ENCODE measurements around the gene CD68. TPM values are rescaled to one million over a fixed set of nuclear protein-coding genes. Genes with fewer than 3 reads are reported as not detected.

CD68 gene
- total RNA-seq (9.1 TPM), polyA plus RNA-seq (73.7 TPM)

DNA sequence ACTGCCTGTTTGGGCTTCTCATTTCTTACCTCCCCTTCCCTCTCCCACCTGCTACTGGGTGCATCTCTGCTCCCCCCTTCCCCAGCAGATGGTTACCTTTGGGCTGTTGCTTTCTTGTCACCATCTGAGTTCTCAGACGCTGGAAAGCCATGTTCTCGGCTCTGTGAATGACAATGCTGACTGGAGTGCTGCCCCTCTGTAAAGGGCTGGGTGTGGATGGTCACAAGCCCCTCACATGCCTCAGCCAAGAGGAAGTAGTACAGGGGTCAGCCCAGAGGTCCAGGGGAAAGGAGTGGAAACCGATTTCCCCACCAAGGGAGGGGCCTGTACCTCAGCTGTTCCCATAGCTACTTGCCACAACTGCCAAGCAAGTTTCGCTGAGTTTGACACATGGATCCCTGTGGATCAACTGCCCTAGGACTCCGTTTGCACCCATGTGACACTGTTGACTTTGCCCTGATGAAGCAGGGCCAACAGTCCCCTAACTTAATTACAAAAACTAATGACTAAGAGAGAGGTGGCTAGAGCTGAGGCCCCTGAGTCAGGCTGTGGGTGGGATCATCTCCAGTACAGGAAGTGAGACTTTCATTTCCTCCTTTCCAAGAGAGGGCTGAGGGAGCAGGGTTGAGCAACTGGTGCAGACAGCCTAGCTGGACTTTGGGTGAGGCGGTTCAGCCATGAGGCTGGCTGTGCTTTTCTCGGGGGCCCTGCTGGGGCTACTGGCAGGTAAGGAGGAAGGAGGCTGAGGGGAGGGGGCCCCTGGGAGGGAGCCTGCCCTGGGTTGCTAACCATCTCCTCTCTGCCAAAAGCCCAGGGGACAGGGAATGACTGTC lies at the start of gene CD68:
CD68 (plus strand) TSS at position 638 of the 833 bp plus-strand sequence; CDS start at position 678, 40 bp downstream.
- peaks cover 7% of the 10 kb centered on the region for H3K36me3 ChIP-seq (ENCODE audit: insufficient read depth)

DNA sequence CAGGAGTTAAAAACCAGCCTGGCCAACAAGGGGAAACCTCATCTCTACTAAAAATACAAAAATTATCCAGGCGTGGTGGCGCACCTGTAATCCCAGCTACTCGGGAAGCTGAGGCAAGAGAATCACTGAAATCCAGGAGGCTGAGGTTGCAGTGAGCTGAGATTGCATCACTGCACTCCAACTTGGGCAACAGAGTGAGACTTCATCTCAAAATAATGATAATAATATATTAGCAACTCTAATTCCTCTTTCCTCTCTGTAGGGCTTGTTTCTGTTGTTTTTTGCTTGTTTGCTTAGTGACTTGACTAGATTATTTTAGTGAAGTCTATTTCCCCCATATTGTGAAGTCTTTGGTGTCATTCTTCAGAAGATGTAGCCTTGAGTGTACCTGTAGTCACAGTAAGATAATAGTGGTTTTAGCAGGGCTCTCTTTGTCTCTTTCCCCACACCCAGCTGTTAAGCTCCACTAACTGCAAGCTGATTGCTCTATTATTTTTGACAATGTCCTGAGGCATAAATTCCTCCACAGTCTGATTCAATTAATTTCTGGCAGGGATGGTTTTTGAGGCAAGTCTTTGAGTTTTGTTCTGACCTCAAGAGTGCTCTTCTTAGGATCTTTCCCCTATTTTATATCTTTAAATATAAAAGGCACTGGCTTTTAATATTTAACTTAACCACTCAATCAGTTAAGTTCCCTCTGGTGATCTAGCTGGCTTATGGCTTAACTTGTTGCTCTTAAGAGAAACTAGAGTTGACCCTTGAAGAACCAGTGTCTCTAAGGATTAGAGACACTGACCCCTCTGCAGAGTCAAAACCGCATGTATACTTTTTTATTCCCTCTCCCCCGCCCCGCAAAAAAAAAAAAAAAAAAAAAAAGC lies 49.2 kb upstream of the CD68 start:
- Histone ChIP-seq H3K36me3 (ENCODE audit: insufficient read depth) (no peaks in the 10 kb centered on the region), H3K27ac (ENCODE audit: low read depth) (no peak overlapping the region), H3K4me1 (ENCODE audit: insufficient read depth) (no peaks in the 10 kb centered on the region), H3K4me3 (ENCODE audit: low read depth, low read length) (no peak overlapping the region)
- DNase-seq (ENCODE audit: extremely low spot score), result no peak
- WGBS, result 87% methylated on average over 6 of the region's 6 CpGs

More for the DNA sequence above, at the start of gene CD68:
- no peaks in the 10 kb centered on the region for H3K4me1 ChIP-seq (ENCODE audit: insufficient read depth)
- peak within 1 kb of the TSS; percentile 91 for H3K27ac ChIP-seq (ENCODE audit: low read depth)
- no peak within 1 kb of the TSS for H3K4me3 ChIP-seq (ENCODE audit: low read depth, low read length)
- no peak for DNase-seq (ENCODE audit: extremely low spot score)
- 17% methylated on average over 7 of the region's 7 CpGs for WGBS

DNA sequence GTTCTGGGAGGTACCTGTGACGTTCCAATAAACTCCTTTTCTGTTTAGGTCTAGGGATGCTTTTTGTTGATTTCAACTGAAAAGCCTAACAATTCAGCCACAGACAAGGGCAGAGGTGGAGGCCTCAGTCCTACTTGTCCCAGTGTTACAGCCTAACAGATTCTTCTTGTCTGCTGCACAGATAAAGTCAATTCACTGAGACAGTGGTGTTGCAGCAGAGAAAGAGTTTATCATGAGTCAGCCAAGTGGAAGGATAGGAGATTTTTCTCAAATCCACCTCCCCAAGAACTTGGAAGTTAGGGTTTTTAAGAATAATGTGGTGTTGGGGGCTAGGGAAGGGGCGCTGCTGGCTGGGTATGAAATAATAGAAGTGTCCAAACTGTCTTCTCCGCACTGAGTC lies 41.4 kb upstream of the CD68 start:
- no peak for DNase-seq (ENCODE audit: extremely low spot score)
- no peak overlapping the region for H3K4me3 ChIP-seq (ENCODE audit: low read depth, low read length)
- no peak overlapping the region for H3K27ac ChIP-seq (ENCODE audit: low read depth)
- H3K4me1 ChIP-seq (ENCODE audit: insufficient read depth), result no peaks in the 10 kb centered on the region
- H3K36me3 ChIP-seq (ENCODE audit: insufficient read depth), result no peaks in the 10 kb centered on the region
- 90% methylated on average over 3 of the region's 3 CpGs for WGBS

GRCh38 chr17:7538891-7539545 lies 40.4 kb upstream of the CD68 start:
- Histone ChIP-seq H3K4me3 (ENCODE audit: low read depth, low read length) (no peak overlapping the region), H3K27ac (ENCODE audit: low read depth) (no peak overlapping the region), H3K36me3 (ENCODE audit: insufficient read depth) (no peaks in the 10 kb centered on the region), H3K4me1 (ENCODE audit: insufficient read depth) (no peaks in the 10 kb centered on the region)
- 61% methylated on average over 11 of the region's 11 CpGs for WGBS
- DNase-seq (ENCODE audit: extremely low spot score), result no peak

DNA sequence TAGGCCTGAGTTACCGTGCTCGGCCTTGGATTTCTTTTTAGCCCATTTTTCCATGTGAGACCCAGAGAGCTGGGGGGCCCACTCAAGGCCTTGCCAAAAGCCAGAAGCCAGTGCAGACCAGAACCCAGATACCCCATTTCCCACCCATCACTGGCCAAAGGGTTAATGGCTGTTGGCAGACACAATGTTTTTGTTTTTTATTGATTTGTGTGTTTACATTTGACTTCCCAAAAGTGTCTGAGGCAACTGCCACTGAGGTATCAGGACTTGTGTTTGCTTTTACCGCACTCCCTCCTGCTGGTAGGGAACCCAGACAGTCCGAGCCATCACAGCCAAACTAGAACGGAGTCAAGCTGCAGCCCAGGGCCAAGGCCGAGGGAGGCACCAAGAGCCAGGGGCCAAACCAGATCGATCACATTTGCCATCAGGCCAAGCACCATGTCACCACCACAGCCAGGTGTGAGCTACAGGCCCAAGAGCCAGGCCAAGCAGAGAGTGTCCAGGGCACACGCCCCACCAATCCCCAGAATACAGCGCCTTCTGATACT lies 38.3 kb upstream of the CD68 start:
- Histone ChIP-seq H3K36me3 (ENCODE audit: insufficient read depth) (no peaks in the 10 kb centered on the region), H3K27ac (ENCODE audit: low read depth) (no peak overlapping the region), H3K4me1 (ENCODE audit: insufficient read depth) (no peaks in the 10 kb centered on the region), H3K4me3 (ENCODE audit: low read depth, low read length) (no peak overlapping the region)
- DNase-seq (ENCODE audit: extremely low spot score), result no peak
- 93% methylated on average over 9 of the region's 9 CpGs for WGBS

- H3K27ac ChIP-seq (ENCODE audit: low read depth), result no peak overlapping the region
Measured at GRCh38 chr17:7544911-7545310, 34.5 kb upstream of the CD68 start.

DNA sequence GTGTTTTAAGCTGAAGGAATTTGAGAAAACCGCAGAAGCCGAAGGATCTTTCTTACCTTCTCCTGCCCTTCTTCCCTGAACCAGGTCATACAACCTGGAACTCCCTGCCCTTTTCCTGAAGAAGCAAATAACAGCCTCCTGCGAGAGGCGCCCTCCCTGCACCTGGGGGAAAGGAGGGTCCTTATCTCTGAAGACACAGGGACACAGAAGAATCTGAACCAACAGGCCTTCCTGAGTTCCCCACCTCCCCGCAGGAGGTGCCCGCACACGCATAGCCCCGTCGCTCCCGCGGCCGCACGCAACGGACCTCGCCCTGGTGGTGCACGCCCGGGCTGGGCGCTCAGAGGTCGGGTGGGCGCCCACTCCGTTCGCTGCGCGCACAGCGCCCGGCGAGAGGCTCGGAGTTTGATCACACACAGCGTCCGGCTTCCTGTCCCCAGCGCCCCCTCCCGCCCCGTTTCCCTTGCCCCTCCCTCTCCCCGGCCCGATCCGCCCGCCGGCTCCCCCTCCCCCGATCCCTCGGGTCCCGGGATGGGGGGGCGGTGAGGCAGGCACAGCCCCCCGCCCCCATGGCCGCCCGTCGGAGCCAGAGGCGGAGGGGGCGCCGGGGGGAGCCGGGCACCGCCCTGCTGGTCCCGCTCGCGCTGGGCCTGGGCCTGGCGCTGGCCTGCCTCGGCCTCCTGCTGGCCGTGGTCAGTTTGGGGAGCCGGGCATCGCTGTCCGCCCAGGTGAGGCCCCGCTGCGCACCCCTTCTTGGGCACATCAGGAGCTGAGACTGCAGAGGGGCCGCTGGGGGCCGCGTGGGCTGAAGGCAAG lies 30.6 kb upstream of the CD68 start, which contains the start of gene TNFSF12:
TNFSF12 (plus strand) TSS at position 474 of the 816 bp plus-strand sequence; CDS start at position 570, 96 bp downstream.
- DNase-seq (ENCODE audit: extremely low spot score), result no peak
- peak within 1 kb of the TSS; percentile 64 for H3K27ac ChIP-seq (ENCODE audit: low read depth)
- peak within 1 kb of the TSS; percentile 74 for H3K4me3 ChIP-seq (ENCODE audit: low read depth, low read length)
- H3K4me1 ChIP-seq (ENCODE audit: insufficient read depth), result no peaks in the 10 kb centered on the region
- WGBS, result 2% methylated on average over 65 of the region's 65 CpGs
- no peaks in the 10 kb centered on the region for H3K36me3 ChIP-seq (ENCODE audit: insufficient read depth)

More at GRCh38 chr17:7544911-7545310, 34.5 kb upstream of the CD68 start:
- H3K4me1 ChIP-seq (ENCODE audit: insufficient read depth), result no peaks in the 10 kb centered on the region
- no peak for DNase-seq (ENCODE audit: extremely low spot score)
- 72% methylated on average over 6 of the region's 6 CpGs for WGBS
- H3K36me3 ChIP-seq (ENCODE audit: insufficient read depth), result no peaks in the 10 kb centered on the region
- H3K4me3 ChIP-seq (ENCODE audit: low read depth, low read length), result no peak overlapping the region

- Histone ChIP-seq H3K4me1 (ENCODE audit: insufficient read depth) (no peaks in the 10 kb centered on the region), H3K36me3 (ENCODE audit: insufficient read depth) (no peaks in the 10 kb centered on the region), H3K4me3 (ENCODE audit: low read depth, low read length) (peak overlapping the region; percentile 74), H3K27ac (ENCODE audit: low read depth) (peak overlapping the region; percentile 64)
- no peak for DNase-seq (ENCODE audit: extremely low spot score)
- 29% methylated on average over 20 of the region's 20 CpGs for WGBS
Measured at GRCh38 chr17:7549401-7550055, 29.9 kb upstream of the CD68 start.

DNA sequence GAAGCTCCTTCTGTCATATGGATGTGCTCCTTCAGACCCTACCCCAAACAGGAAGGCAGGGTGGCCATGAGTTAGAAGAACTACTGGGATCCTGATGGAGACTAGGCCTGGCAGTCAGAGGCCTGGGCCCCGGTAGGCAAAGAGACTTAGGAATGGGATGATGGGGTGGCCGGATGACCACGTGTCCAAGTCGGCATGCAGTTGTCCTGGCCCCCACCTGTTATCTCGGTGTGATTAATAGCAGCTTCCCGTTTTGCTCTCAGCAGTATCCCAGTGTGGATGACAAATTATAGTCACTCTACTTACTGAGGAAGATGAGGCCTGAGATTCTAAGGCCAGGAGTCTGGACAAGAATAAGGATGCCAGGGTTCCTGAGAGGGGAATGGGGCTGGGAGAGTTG lies 29.1 kb upstream of the CD68 start:
- no peak overlapping the region for H3K4me3 ChIP-seq (ENCODE audit: low read depth, low read length)
- 61% methylated on average over 6 of the region's 6 CpGs for WGBS
- no peak overlapping the region for H3K27ac ChIP-seq (ENCODE audit: low read depth)
- no peak for DNase-seq (ENCODE audit: extremely low spot score)
- H3K36me3 ChIP-seq (ENCODE audit: insufficient read depth), result no peaks in the 10 kb centered on the region
- no peaks in the 10 kb centered on the region for H3K4me1 ChIP-seq (ENCODE audit: insufficient read depth)

- whole genome bisulfite sequencing, result 87% methylated on average over 4 of the region's 4 CpGs
- H3K36me3 ChIP-seq (ENCODE audit: insufficient read depth), result no peaks in the 10 kb centered on the region
Measured at GRCh38 chr17:7551396-7551795, 28.0 kb upstream of the CD68 start.

DNA sequence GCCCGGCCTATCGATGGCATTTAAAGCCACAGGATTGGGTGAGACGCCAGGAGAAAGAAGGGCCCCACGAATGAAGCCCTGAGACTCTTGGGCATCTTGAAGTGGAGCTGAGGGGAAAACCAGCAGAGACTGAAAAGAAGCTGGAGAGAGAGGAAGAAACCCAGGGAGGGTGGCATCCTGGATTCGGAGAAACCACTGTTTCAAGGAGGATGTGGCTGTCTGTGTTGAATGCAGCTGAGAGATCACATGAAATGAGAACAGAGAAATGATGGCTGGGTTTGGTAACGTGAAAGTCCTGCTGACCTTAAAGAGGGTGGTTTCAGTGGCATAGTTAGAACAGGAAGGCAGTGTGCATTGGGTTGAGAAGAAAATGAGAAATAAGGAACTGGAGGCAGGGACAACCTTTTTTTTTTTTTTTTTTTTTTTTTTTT lies 26.8 kb upstream of the CD68 start:
- no peaks in the 10 kb centered on the region for H3K4me1 ChIP-seq (ENCODE audit: insufficient read depth)
- no peak for DNase-seq (ENCODE audit: extremely low spot score)
- no peak overlapping the region for H3K27ac ChIP-seq (ENCODE audit: low read depth)
- WGBS, result 83% methylated on average over 6 of the region's 6 CpGs
- H3K4me3 ChIP-seq (ENCODE audit: low read depth, low read length), result no peak overlapping the region
- no peaks in the 10 kb centered on the region for H3K36me3 ChIP-seq (ENCODE audit: insufficient read depth)

More at GRCh38 chr17:7551396-7551795, 28.0 kb upstream of the CD68 start:
- no peak for DNase-seq (ENCODE audit: extremely low spot score)
- Histone ChIP-seq H3K4me1 (ENCODE audit: insufficient read depth) (no peaks in the 10 kb centered on the region), H3K4me3 (ENCODE audit: low read depth, low read length) (no peak overlapping the region), H3K27ac (ENCODE audit: low read depth) (no peak overlapping the region)

DNA sequence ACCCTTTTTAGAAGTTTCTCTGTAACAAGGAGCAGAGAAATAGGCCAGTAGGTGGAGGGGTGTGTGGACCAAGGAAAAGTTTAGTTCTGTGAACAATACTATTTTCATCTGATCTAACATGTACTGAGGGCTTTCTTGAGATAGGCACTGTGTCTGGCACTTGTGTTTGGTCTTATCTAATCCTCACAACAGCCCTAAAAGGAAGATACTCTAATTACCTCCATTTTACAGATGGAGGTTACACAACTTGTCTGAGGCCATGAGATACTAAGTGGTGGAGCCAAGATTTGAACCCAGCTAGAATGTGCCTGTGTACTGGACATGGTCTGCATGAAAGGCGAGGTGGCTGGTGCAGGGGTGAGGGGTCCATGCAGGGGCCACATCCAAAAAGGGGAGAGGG lies 26.1 kb upstream of the CD68 start:
- no peak for DNase-seq (ENCODE audit: extremely low spot score)
- no peak overlapping the region for H3K4me3 ChIP-seq (ENCODE audit: low read depth, low read length)
- WGBS, result 100% methylated on average over 1 of the region's 1 CpG
- no peaks in the 10 kb centered on the region for H3K4me1 ChIP-seq (ENCODE audit: insufficient read depth)
- H3K27ac ChIP-seq (ENCODE audit: low read depth), result no peak overlapping the region
- no peaks in the 10 kb centered on the region for H3K36me3 ChIP-seq (ENCODE audit: insufficient read depth)
